H7 (cell line): ENCODE data around the gene STT3B. TPM values are rescaled to one million over a fixed set of nuclear protein-coding genes. Genes with fewer than 3 reads are reported as not detected.

ENCODE experiments used
- DNase-seq: peaks from one replicate; pipeline ENCODE4 v3.0.0; 2012
- H3K27me3 ChIP-seq: 2 replicates; pipeline ENCODE4 v1.6.0; 2011; ENCODE audit warnings: mild to moderate bottlenecking, low read length; ENCODE audit not compliant: control insufficient read depth, insufficient read depth
- H3K36me3 ChIP-seq: replicated peaks from 2 replicates; pipeline ENCODE4 v1.5.1; 2011; ENCODE audit warnings: low read length; ENCODE audit not compliant: control insufficient read depth, insufficient read depth
- H3K4me3 ChIP-seq: 2 replicates; pipeline ENCODE4 v1.5.1; 2011; ENCODE audit warnings: low read depth, mild to moderate bottlenecking, control low read depth, low read length, moderate library complexity; ENCODE audit not compliant: insufficient read depth
- total RNA-seq: library from RNA; depleted of rRNA; stranded (reverse); fragments of >200 nt; shearing (Covaris generic); gene quantifications from 2 replicates; pipeline ENCODE4 v1.2.3, GENCODE V29; 2014

The STT3B gene
- total RNA-seq, 1 experiment from 2014 or later = 134 TPM

DNA sequence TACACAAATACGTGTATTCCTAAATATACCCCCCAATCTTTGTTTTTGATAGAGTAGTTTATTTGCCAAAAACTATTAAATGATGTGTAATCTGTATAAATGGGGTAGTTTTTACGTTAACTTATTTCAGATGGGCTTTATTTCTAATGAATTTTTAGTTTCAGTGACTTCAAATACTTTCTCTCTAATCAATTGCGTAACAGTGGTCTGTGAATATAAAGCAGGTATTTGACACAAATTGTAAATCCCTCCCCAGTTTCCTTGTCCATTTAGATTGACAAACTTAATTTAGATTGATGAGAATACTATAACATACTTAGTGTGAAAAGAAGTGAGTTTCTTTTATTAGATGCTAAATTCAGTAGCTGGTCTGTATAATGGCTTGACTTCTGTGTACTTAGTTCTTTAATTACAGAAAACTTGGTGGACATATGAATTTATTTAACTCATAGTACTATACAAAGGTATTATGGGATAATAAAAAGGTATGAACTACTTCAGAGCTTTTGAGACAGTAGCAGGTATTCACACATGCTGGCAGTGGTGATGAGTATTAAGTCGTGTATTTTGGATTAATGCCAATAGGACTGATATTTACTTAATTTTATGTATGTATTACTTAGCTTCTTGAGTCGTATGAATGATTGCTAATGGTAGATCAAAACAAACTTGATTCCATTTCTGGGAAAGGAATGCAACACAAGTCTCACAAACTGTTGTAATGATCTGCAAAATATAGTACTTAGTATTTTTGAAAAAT is 81.6 kb downstream of the STT3B start:
- Histone ChIP-seq H3K27me3 (no peaks in the 10 kb centered on the region), H3K4me3 (no peak overlapping the region), H3K36me3 (no peaks in the 10 kb centered on the region)
- DNase-seq = no peak

DNA sequence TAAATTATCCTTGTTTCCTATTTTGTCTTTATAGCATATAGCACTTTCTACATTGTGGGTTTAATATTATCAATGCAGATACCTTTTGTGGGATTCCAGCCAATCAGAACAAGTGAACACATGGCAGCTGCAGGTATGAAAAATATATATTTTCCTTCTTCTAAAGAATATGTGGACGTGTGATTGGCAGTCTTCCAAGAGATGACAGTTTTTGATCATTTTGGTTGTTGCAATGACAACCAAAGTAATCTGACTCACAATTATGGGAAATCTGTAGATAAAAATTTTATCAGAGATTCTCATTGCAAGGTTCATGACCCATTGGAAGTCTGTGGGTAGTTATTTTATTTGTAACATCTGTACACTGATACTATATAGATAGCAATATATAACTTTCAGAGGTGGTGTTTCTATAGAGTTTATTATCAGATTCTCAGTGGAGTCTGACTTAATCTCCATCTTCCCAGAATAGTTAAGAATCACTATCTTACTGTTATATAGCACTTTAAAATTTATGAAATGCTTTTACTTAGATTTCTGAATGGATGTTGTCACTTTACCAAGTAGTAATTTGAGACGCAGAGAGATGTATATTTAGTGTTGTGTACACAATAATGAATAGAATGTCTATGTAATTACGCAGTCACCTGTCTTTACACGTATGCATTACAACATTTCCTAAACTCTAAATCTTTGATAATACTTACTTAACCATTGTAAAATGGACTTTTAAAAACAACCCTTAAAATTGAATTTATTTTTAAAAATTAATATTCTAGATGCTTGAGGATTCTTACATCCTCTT is 82.5 kb downstream of the STT3B start:
- no peaks in the 10 kb centered on the region for H3K36me3 ChIP-seq
- no peaks in the 10 kb centered on the region for H3K27me3 ChIP-seq
- DNase-seq = no peak
- H3K4me3 ChIP-seq = no peak overlapping the region

DNA sequence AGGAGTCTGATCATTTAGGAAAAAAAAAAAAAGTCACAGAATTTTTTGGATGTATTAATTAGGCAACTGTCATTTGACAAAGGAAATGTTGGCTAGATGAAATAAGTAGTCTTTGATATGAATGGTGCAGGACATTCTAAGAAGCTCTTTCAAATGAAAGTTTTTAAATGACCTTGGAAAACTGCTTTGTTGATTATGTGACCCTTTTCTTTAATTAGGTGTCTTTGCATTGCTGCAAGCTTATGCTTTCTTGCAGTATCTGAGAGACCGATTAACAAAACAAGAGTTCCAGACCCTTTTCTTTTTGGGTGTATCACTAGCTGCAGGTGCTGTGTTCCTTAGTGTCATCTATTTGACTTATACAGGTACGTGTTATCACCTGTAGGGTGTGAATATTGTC is 84.0 kb downstream of the STT3B start:
- H3K27me3 ChIP-seq = no peaks in the 10 kb centered on the region
- DNase-seq = no peak
- H3K36me3 ChIP-seq = no peaks in the 10 kb centered on the region; the same call in 1 of the 2 replicates
- no peak overlapping the region for H3K4me3 ChIP-seq

DNA sequence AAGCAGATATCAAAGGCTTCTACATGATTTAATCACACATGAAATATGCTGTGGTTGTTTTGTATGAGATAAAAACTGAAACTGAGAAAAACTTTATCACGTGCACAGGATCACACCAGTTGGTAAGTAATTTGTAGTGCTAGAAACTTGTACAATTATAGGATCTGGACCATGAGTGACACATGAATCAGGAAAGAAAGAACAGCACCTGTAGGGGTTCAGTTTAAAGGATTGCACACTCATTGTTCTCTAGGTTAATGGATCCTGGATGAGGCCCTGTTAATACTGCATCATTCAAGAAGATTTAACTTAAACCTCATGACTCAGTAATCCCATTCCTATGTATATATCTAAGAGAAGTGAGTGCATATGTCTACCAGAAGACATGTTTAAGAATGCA is 87.9 kb downstream of the STT3B start:
- Histone ChIP-seq H3K4me3 (no peak overlapping the region), H3K36me3 (no peaks in the 10 kb centered on the region; the same call in 1 of the 2 replicates), H3K27me3 (no peaks in the 10 kb centered on the region)
- no peak for DNase-seq

DNA sequence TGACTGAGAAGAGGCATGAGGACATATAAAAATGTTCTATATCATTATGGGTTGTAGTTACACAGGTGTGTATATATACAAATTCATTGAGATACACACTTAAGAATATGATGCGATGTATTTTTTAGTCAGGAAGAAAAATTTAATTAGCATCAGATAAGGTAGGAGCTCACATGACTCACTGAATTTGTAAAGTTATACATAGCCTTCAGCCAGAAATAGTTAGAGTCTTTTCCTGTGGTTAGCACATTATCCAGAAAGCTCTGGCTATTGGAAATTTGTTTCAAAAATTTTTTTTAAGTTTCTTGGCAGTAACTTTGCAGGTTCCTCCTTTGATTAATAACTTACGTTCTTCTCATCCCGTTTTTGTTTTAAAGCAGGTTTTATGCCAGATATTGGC is 88.6 kb downstream of the STT3B start:
- no peak for DNase-seq
- H3K4me3 ChIP-seq = no peak overlapping the region
- H3K27me3 ChIP-seq = no peaks in the 10 kb centered on the region
- H3K36me3 ChIP-seq = no peaks in the 10 kb centered on the region; the same call in 1 of the 2 replicates

DNA sequence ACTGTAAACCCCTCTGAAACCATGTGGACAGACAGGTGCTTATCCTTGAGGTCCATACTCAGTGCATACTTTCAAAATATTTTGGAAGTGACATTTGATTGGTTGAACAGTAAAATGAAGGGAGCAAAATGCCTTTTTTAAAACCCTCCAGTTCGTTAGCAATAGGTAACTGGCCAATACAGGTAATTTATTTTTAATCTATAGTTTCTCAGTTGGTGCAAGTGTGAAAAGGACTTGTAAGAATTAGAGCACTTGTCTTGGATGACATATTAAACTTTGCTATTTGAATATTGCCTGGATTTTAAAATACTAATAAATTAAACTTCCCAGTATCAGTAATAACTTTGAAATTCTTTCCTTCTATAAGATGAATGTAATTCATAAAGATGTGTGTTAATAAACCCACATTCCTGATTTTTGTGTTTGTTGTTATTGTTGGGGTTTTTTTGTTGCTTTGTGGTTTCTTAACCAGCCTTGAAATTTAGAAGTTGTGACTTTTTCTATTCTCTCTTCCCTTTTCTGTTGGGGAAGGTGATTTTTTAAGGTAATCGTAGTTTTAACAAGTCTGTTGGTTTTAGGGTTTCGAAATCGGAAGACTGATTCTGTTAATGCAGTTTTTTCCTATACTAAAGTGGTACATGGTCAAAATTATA is 90.0 kb downstream of the STT3B start:
- no peak for DNase-seq
- Histone ChIP-seq H3K27me3 (no peaks in the 10 kb centered on the region), H3K36me3 (no peaks in the 10 kb centered on the region; the same call in 1 of the 2 replicates), H3K4me3 (no peak overlapping the region)

DNA sequence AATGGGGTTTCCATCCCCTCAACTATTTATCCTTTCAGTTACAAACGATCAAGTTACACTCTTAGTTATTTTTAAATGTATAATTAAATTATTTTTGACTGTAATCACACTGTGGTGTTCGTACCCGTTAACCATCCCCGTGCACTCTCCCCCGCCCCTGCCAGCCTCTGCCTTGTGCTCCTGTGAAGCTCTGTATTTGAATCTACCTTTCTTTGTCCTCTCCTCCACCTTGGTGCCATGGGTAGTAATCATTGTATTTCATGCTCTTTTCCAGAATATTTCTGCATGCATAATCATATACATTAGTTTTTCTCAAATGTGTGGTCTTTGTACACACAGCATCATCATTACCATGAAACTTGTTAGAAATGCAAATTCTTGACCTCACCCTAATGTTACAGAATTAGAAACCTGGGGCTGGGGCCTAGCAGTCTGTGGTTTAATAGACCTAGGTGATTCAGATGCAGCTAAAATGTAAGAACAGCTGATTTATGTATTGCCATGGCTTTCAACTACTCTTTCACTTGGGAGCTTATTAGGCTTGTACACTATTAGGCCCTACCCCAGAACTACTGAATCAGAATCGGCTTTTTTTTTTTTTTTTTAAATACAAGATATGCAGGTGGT is 91.5 kb downstream of the STT3B start:
- Histone ChIP-seq H3K4me3 (no peak overlapping the region), H3K27me3 (no peaks in the 10 kb centered on the region), H3K36me3 (no peaks in the 10 kb centered on the region; the same call in 1 of the 2 replicates)
- no peak for DNase-seq

DNA sequence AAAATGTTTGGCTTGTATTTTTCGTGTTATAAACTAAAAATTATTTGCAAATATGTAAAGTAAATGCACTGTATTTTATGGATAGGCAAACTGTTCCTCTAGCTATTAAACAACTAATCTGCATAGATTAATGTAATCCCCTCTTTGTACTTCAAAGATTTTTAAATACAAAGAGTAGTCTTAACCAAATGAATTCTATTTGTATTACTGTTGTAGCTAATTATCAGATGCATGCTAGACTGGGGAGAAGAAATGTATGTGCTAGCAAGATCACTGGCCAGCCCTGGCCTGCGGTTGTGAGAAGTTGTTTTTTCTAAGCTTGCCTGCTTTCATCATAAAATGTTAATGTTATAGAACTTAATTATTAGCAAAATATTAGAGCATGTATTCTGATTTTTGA is 92.6 kb downstream of the STT3B start:
- DNase-seq = no peak
- H3K4me3 ChIP-seq = no peak overlapping the region
- no peaks in the 10 kb centered on the region for H3K27me3 ChIP-seq
- H3K36me3 ChIP-seq = no peaks in the 10 kb centered on the region; the same call in 1 of the 2 replicates

DNA sequence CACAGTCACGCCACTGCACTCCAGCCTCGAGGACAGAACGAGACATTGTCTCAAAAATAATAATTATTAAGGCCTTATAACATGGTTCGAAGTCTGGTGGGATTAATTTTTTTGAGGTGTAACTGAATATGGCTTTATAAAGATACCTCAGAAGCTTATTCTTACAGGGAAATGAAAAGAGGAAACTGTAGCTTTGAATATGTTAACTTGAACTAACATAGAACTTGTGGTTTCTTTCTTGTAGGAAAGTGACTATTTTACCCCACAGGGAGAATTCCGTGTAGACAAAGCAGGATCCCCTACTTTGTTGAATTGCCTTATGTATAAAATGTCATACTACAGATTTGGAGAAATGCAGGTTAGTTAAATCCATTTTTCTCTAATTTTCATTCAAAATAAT is 96.3 kb downstream of the STT3B start:
- no peaks in the 10 kb centered on the region; the same call in 1 of the 2 replicates for H3K36me3 ChIP-seq
- H3K4me3 ChIP-seq = no peak overlapping the region
- no peaks in the 10 kb centered on the region for H3K27me3 ChIP-seq
- no peak for DNase-seq

DNA sequence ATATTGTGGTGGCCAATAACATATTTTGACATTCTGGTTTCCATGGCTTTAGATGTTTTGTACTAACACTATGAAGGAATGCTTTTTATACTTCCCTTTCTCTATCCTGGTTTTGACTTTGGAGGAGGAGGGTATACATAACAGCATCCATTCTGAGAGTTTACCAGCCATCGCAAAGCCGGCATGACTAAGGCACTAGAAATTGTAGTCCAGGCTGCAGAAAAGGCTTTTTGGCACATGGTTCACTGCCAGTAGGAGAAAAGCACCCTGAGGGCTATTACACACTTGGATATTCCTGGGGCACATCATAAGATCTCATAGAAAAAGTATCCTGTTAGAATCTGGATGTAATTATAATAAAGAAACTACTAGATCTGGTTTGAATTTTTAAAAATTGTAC is 101.8 kb downstream of the STT3B start:
- Histone ChIP-seq H3K27me3 (no peaks in the 10 kb centered on the region), H3K36me3 (no peaks in the 10 kb centered on the region; the same call in 1 of the 2 replicates), H3K4me3 (no peak overlapping the region)
- DNase-seq = no peak

DNA sequence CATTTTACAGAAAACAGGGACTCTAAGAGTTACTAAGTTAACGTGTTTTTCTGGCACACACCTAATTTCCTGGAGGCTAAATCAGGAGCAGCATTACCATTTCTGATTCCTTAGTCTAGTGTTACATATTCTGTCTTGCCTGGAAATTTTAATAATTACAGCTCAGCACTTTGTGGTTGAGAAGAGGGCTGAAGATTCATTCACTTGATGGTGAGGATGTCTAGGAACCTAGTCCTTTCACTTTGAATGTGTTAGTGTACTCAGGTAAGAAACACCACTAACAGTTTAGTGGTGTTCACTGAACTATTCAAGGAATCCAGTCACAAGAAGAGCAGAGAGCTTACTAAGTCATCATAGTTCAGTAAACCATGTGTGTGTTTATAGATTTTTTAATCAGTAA is 102.8 kb downstream of the STT3B start:
- Histone ChIP-seq H3K4me3 (no peak overlapping the region), H3K27me3 (no peaks in the 10 kb centered on the region), H3K36me3 (no peaks in the 10 kb centered on the region; the same call in 1 of the 2 replicates)
- DNase-seq = no peak

DNA sequence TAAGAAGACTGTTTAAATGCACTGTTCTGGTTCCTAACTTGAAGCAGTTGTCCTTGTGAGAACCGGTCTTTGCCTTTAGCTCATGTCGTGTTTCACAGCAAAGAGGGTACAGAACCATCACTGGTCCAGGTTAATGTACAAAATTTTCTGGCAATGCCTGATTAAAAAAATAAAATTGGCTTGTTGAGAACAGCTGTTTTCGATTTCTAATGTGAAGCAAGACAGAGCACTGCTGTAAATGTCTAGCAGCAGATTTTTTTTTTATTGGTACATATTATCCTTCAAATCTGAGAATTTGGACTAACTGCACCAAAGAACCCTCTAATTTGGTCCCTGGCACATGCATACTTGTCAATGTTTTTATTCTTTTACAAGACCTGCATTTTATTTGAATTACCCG is 103.3 kb downstream of the STT3B start:
- DNase-seq = no peak
- Histone ChIP-seq H3K27me3 (no peaks in the 10 kb centered on the region), H3K36me3 (no peaks in the 10 kb centered on the region; the same call in 1 of the 2 replicates), H3K4me3 (no peak overlapping the region)

DNA sequence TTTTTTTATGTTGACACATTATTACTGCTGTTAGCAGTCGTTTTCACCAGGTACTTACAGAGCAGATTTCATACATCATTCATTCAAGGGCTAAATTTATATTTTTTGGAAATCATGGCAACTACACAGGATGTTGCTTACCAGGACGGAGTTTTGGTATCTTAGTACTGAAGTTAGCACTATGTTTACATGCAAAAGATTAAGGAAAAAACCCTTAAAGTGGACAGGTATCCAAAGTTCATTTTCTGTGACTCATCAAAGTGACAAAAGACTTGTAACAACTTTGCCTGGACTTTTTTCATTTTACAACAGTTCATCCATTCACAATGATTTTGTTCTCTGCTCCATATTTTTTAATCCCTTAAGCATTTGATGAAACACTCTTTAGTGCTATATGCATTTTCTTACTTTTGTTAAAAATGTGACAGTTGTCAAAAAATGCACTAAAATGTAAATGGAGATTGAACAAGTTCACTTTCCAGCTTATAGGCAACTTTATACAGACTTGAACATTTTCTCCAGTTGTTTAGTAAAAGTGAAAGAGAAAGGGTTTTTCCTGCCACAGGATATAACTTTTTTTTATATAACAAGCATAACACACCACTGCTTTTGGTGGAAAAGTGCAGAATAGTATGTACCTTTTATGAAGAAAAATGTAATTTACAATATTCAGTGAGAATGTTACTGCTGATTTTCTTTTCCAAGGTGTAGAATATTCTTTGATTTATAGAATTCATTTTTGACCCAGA is 104.1 kb downstream of the STT3B start:
- DNase-seq = no peak
- no peaks in the 10 kb centered on the region for H3K36me3 ChIP-seq

DNA sequence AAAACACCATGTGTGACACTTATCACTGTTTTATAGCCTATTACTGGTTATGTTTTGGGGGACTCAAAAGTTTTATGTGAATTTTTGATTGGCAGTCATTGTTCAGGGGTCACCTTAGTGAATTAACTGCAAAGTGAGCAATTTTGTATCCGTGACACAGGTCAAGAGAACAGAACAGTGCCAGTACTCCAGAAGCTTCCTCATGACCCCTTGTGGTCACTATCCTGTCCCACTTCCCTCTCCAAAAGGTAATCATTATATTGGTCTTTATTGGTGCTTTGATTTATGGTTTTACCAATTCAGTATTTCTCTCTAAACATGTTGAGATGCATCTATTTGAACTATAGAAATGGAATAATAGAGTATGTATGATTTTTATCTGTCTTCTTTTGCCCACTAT is 107.1 kb downstream of the STT3B start:
- peak; percentile 17 for DNase-seq
- no peak overlapping the region for H3K4me3 ChIP-seq
- H3K36me3 ChIP-seq = no peaks in the 10 kb centered on the region
- H3K27me3 ChIP-seq = no peaks in the 10 kb centered on the region

More for the DNA sequence above, 104.1 kb downstream of the STT3B start:
- Histone ChIP-seq H3K4me3 (no peak overlapping the region), H3K27me3 (no peaks in the 10 kb centered on the region)
